HL-60 (cell line): Measurements from ENCODE around the gene CXCL6.

Experiments used
- DNase-seq, 2 experiments: peaks; one replicate each; pipeline ENCODE4 v3.0.0-alpha.2; 2010 to 2020; ENCODE audit warnings: low read depth in 1 of 2, low spot score in 1 of 2
- H3K27ac ChIP-seq: fragments of 250-450 bp; sonication (Bioruptor Pico); replicated peaks from 2 replicates; pipeline ENCODE4 v1.5.1; 2020; ENCODE audit warnings: mild to moderate bottlenecking, moderate library complexity
- H3K27me3 ChIP-seq: fragments of 250-450 bp; sonication (Bioruptor Pico); 2 replicates; pipeline ENCODE4 v1.5.1; 2021; ENCODE audit warnings: mild to moderate bottlenecking, moderate library complexity; ENCODE audit not compliant: insufficient read depth, poor library complexity, severe bottlenecking
- H3K4me3 ChIP-seq: replicated peaks from 2 replicates; pipeline ENCODE4 v1.5.1; 2011; ENCODE audit warnings: mild to moderate bottlenecking, control low read depth, low read length; ENCODE audit not compliant: insufficient read depth
- CTCF ChIP-seq: IDR thresholded peaks from one replicate; pipeline ENCODE4 v1.5.1; 2011; ENCODE audit warnings: low read length, control low read depth, inconsistent platforms; ENCODE audit not compliant: insufficient read depth
- GABPA ChIP-seq: IDR thresholded peaks from 2 replicates; pipeline ENCODE4 v1.6.1; 2012; ENCODE audit warnings: low read depth
- POLR2AphosphoS5 ChIP-seq: IDR thresholded peaks from 2 replicates; pipeline ENCODE4 v1.6.1; 2012; ENCODE audit warnings: low read depth
- REST ChIP-seq: IDR thresholded peaks from 2 replicates; pipeline ENCODE4 v1.6.1; 2012; ENCODE audit warnings: low read depth; ENCODE audit not compliant: insufficient replicate concordance
- SPI1 ChIP-seq: IDR thresholded peaks from 2 replicates; pipeline ENCODE4 v1.6.1; 2012; ENCODE audit warnings: low read depth, mild to moderate bottlenecking, borderline replicate concordance

Gene CXCL6

GRCh38 chr4:73853246-73853704 is 16.8 kb downstream of the CXCL6 start, which contains the start of gene PF4V1:
Gene PF4V1 (plus strand): TSS chr4:73853296. CDS start chr4:73853363, 67 bp downstream.
- no peak within 1 kb of the TSS for H3K4me3 ChIP-seq
- DNase-seq = no peak
- TF ChIP-seq REST (no peak), SPI1 (no peak), CTCF (no peak), GABPA (no peak), POLR2AphosphoS5 (no peak)
- H3K27me3 ChIP-seq = no peaks in the 10 kb centered on the region
- no peak within 1 kb of the TSS; the same call in 1 of the 2 replicates for H3K27ac ChIP-seq

- H3K4me3 ChIP-seq = no peak overlapping the region
- no peak for DNase-seq
- TF ChIP-seq SPI1 (no peak), GABPA (no peak), POLR2AphosphoS5 (no peak), REST (no peak), CTCF (no peak)
- H3K27ac ChIP-seq = no peak overlapping the region
- no peaks in the 10 kb centered on the region for H3K27me3 ChIP-seq
These were observed 17.4 kb downstream of the CXCL6 start for GRCh38 chr4:73853718-73854473.

- TF ChIP-seq POLR2AphosphoS5 = no peak
- no peak for TF ChIP-seq REST
- TF ChIP-seq SPI1 = no peak
- no peak for TF ChIP-seq GABPA
- no peak for TF ChIP-seq CTCF
- H3K27ac ChIP-seq = no peak overlapping the region
- no peak overlapping the region for H3K4me3 ChIP-seq
- no peaks in the 10 kb centered on the region for H3K27me3 ChIP-seq
- no peak for DNase-seq
These were observed 18.9 kb downstream of the CXCL6 start for GRCh38 chr4:73855406-73855805.
